Adrenal gland (tissue), 12 donors: Measurements from ENCODE around the gene CHD2. TPM values are rescaled to one million over a fixed set of nuclear protein-coding genes. Genes with fewer than 3 reads are reported as not detected.
"Not testable (repeated sequence)": the region's sequence is repeated elsewhere in the genome, so short reads cannot be mapped to it uniquely, and the experiment has no call there.

ENCODE experiments used
- DNase-seq, 7 donors: peaks; one replicate each; pipeline ENCODE4 v3.0.0-alpha.2; 2019 to 2020
- H3K27ac ChIP-seq, 5 donors: fragments of 200-600 bp; sonication (generic) in 4 of 5; 1 replicate in 3 of 5; 2 replicates in 2 of 5; pipeline versions ENCODE4 v1.5.1 to v1.8.0; 2016 to 2020; ENCODE audit warnings: mild to moderate bottlenecking in 1 of 5
- H3K27me3 ChIP-seq: fragments of 200-600 bp; 2 replicates; pipeline ENCODE4 v1.8.0; 2021
- H3K36me3 ChIP-seq, 2 donors: fragments of 200-600 bp; replicated peaks in 1 of 2; 1 replicate in 1 of 2; 2 replicates in 1 of 2; pipeline versions ENCODE4 v1.5.1 to v1.8.0; 2018 to 2022
- H3K4me1 ChIP-seq, 2 donors: fragments of 200-600 bp; replicated peaks in 1 of 2; 1 replicate in 1 of 2; 2 replicates in 1 of 2; pipeline versions ENCODE4 v1.5.1 to v1.8.0; 2018 to 2021
- H3K4me3 ChIP-seq, 4 donors: fragments of 200-600 bp; sonication (generic) in 3 of 4; one replicate each; pipeline ENCODE4 v1.5.1; 2016 to 2018
- H3K9me3 ChIP-seq, 3 donors: fragments of 200-600 bp; sonication (generic) in 1 of 3; replicated peaks in 1 of 3; 1 replicate in 2 of 3; 2 replicates in 1 of 3; pipeline versions ENCODE4 v1.5.1 to v1.8.0; 2016 to 2021
- CTCF ChIP-seq, 6 experiments: fragments of 450-650 bp in 4 of 6; fragments of 200-600 bp in 2 of 6; sonication (generic) in 1 of 6; IDR thresholded peaks; 1 replicate in 5 of 6; 2 replicates in 1 of 6; pipeline versions ENCODE4 v1.5.1 to v1.8.0; 2016 to 2021; ENCODE audit warnings: antibody characterized with exemption in 6 of 6, mild to moderate bottlenecking in 2 of 6, moderate library complexity in 1 of 6
- POLR2A ChIP-seq, 2 donors: fragments of 450-650 bp; IDR thresholded peaks; one replicate each; pipeline ENCODE4 v1.6.1; 2017; ENCODE audit warnings: antibody characterized with exemption in 2 of 2, mild to moderate bottlenecking in 2 of 2, moderate library complexity in 1 of 2
- WGBS, 4 donors: extraction: QIAGEN DNeasy Blood & Tissue Kit in 2 of 4; methylation state at CpG; one replicate each; pipeline versions ENCODE4 v1.1.5 to v1.1.7; 2013 to 2017; 5-methylcytosine and 5-hydroxymethylcytosine counted together
- intact Hi-C, 2 donors: fragments of 100-400 bp; cut with DNase I; formaldehyde crosslinking; loops; one replicate each; pipeline versions ENCODE4 v1.14.1 to v1.15.0; 2022 to 2023
- polyA plus RNA-seq, 3 donors: library from polyadenylated mRNA; stranded (reverse); fragments of 200-250 nt in 2 of 3; fragments of 350-450 nt in 1 of 3; fragmentation: Illumina TruSeq in 1 of 3; extraction: RNeasy Lipid Tissue Mini Kit (QIAGEN cat#74804) in 1 of 3; gene quantifications; one replicate each; pipeline ENCODE4 v1.2.3, GENCODE V29; 2013 to 2014
- total RNA-seq, 9 donors: library from RNA; depleted of rRNA in 4 of 9; stranded (reverse); fragments of >200 nt in 4 of 9; fragments of 120-200 nt in 1 of 9; fragmentation: NEBNext Ultra II Directional in 1 of 9; extraction: Animal tissue kit (Norgen Biotek cat#: 25700) in 1 of 9; gene quantifications; one replicate each; pipeline versions ENCODE4 v1.1.0 to v1.2.4, GENCODE V29; 2013 to 2023
- donor health status: healthy with polysubstance abuse.
- donor health status: Bipolar disorder and iron deficiency.
- donor health status: DM: yes; HTN: yes; CAD: no.
- donor health status: DM: no; HTN: no; CAD: no.
- donor health status: DM: no; HTN: no; CAD: no.
- donor health status: DM: yes; HTN: yes; CAD: no.

CHD2 gene
- total and polyA plus RNA-seq, 12 donors = 40.1 to 115 (median 70.9) TPM

DNA sequence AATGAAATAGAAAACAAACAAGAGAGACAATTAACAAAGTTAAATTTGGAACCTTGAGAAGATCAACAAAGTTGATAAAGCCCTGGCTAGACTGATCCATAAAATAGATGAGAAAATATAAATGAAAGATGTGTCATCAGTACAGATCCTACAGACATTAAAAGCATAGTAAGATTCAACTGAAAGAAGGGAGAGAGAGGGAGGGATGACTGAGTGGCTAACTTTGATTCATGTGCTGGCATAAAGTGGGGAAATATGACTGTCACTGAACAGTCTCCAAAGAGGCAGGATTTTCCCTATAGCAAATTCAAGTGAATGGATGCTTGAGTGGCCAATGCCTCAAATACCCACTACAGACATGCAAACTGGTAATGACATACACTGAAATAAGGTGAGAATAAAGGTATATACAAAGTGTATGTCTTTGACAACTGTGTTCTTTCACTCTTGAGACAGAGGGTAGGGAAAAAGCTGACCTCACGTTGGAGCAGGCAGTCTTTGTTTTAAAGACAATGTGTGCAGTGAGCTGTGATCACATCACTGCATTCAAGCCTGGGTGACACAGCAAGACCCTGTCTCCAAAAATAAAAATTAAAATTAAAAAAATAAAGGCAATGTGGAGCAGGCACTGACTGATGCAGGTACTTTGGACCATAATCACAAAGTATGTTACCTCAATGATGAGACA is 35.9 kb upstream of the CHD2 start:
- WGBS, 4 donors = 56 to 92% (median 86%) methylated on average over 1 of the region's 1 CpG
- no peaks in the 10 kb centered on the region for H3K36me3 ChIP-seq
- H3K4me3 ChIP-seq = no peak overlapping the region
- H3K4me1 ChIP-seq = peaks cover 0 to 4% of the 10 kb centered on the region in 2 donors
- DNase-seq = no peak
- no peak for TF ChIP-seq POLR2A (IDR thresholded peaks at IDR 0.05)
- no peak for TF ChIP-seq CTCF (IDR thresholded peaks at IDR 0.05)
- H3K27me3 ChIP-seq = no peaks in the 10 kb centered on the region
- no peak overlapping the region for H3K27ac ChIP-seq
- H3K9me3 ChIP-seq = peaks cover 0 to 7% (median 0%) of the 10 kb centered on the region in 3 donors
- intact Hi-C loops = no loop called here

DNA sequence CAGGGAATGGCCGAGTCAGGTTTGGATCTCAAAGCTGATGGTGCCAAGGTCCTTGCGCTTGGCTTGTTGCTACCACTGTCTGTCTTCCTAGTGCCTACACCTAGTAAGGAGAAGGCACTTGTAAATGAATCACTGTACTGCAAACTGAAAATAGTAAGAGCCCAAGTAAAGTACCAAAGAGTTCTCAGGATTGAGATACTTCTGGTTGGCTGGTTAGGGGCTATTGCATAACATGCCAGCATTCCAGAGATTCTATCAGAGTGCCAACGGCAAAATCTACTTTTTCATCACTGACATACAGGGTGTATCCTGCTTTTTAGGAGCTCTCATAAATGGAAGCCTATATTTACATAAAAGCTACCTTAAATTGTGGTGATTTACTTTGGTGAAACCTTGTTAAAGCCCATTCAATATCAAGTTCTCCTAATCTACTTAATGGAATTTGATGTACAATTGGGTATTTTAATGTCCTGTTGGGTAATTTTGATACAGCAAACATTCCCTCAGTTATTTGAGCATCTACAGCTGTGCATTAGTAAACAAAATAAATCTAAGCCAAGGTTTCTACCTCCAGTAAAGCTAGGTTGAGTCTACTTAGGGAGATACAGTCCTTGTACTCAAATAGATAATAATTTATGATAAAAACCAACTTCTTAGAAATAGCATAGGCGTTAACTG is 30.7 kb upstream of the CHD2 start:
- Histone ChIP-seq H3K4me1 (peaks cover 8 to 14% of the 10 kb centered on the region in 2 donors), H3K27ac (peak overlapping the region in 1 of 5 donors; percentile 63), H3K36me3 (no peaks in the 10 kb centered on the region)

GRCh38 chr15:92870010-92870591 is 30.0 kb upstream of the CHD2 start:
- H3K27me3 ChIP-seq = no peaks in the 10 kb centered on the region
- no peak for DNase-seq
- TF ChIP-seq CTCF (IDR thresholded peaks at IDR 0.05) = no peak
- TF ChIP-seq POLR2A (IDR thresholded peaks at IDR 0.05) = no peak
- intact Hi-C loops = loop anchor here in 1 of 2 donors (10.0 kb wide), 1 partner anchor 45 kb away; no protein-coding TSS in a partner anchor
- peak overlapping the region in 1 of 5 donors; percentile 45 for H3K27ac ChIP-seq
- H3K36me3 ChIP-seq = no peaks in the 10 kb centered on the region
- peaks cover 8 to 14% of the 10 kb centered on the region in 2 donors for H3K4me1 ChIP-seq
- H3K4me3 ChIP-seq = no peak overlapping the region
- WGBS, 4 donors = 42 to 49% (median 45%) methylated on average over 8 to 9 of the region's 9 CpGs
- H3K9me3 ChIP-seq = no peaks in the 10 kb centered on the region

More for the DNA sequence above, 30.7 kb upstream of the CHD2 start:
- Histone ChIP-seq H3K27me3 (no peaks in the 10 kb centered on the region), H3K4me3 (no peak overlapping the region), H3K9me3 (peaks cover 0 to 4% (median 0%) of the 10 kb centered on the region in 3 donors)
- intact Hi-C loops = no loop called here
- peak in 2 of 7 donors; percentile 38 to 52 for DNase-seq
- 56 to 67% (median 63%) methylated on average over 3 to 4 of the region's 4 CpGs for WGBS, 4 donors
- TF ChIP-seq POLR2A (IDR thresholded peaks at IDR 0.05) = no peak
- no peak for TF ChIP-seq CTCF (IDR thresholded peaks at IDR 0.05)

DNA sequence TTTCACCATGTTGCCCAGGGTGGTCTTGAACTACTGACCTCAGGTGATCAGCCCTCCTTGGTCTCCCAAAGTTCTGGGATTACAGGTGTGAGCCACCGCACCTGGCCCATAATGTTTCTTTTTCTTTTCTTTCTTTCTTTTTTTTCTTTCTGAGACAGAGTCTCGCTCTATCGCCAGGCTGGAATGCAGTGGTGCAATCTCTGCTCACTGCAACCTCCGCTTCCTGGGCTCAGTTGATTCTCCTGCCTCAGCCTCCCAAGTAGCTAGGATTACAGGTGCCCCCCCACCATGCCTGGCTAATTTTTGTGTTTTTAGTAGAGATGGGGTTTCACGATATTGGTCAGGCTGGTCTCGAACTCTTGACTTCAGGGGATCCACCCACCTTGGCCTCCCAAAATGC is 27.2 kb upstream of the CHD2 start:
- 94 to 99% (median 98%) methylated on average over 6 of the region's 6 CpGs for WGBS, 4 donors
- intact Hi-C loops = loop anchor here in 1 of 2 donors (10.0 kb wide), 1 partner anchor 48 kb away; no protein-coding TSS in a partner anchor
- DNase-seq, H3K4me3 ChIP-seq, H3K27me3 ChIP-seq, H3K27ac ChIP-seq, H3K9me3 ChIP-seq, H3K36me3 ChIP-seq: not testable (repeated sequence)
- peaks cover 10 to 14% of the 10 kb centered on the region in 2 donors for H3K4me1 ChIP-seq
